SU-DHL-6 (cell line): ENCODE results near the gene PLCH1.

Experiments used
- CTCF ChIP-seq: fragments of 200-600 bp; sonication (generic); IDR thresholded peaks from one replicate; pipeline ENCODE4 v1.5.1; 2017; ENCODE audit warnings: antibody characterized with exemption, mild to moderate bottlenecking, low read length, moderate library complexity; ENCODE audit not compliant: insufficient read depth, poor library complexity, severe bottlenecking
- EZH2phosphoT487 ChIP-seq: fragments of 200-600 bp; sonication (generic), shearing (Covaris generic); conservative IDR thresholded peaks from 2 replicates; pipeline ENCODE4 v1.6.1; 2018; ENCODE audit warnings: mild to moderate bottlenecking, antibody characterized with exemption, low read length, moderate library complexity, mixed read lengths

GRCh38 chr3:155744626-155745324, at the start of gene PLCH1:
- TF ChIP-seq CTCF (no peak), EZH2phosphoT487 (no peak)
